ENCODE measurements around the gene CREB5.

The CREB5 gene

DNA sequence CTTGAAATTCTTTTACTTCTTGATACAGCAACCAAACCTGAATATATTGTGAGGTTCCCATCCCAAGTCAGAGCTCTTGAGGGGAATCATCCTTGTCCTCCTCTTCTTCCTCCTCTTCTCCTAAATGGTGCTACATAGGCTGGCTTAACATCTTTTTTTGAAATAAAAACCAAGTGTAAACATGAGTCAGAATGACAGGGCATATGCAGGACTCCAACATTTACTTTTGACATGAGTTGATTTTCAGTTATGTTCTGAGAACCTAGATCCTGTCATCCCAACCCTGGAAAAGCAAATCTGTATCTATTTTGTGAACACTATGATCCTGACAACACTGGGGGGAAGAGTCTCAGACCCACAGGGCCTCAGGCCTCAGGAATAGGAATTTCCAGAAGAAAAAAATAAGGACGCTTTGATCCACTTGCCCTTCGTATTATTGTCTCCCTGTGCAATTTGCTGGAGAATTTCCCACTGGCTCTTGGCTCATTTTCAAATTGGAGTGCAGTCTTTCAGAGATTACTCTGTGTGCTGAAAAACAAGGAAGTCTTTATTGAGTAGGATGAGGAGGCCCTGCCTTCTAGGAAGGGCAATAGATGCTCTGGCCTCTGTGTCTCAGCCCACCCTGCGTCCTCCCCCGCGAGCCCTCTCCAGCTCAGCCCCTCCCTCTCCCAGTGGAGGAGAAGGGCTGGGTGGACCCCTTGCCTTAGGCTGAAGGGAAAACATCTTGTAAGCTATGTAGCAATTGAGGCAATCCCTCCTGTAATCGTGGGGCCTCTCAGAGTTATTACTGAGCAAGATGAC lies 121.6 kb downstream of the CREB5 start:
- no peak overlapping the region for H3K9ac ChIP-seq
- no peaks in the 10 kb centered on the region for H3K27me3 ChIP-seq (ENCODE audit: control insufficient read depth, insufficient read depth, low read length)
- H3K4me1 ChIP-seq, result no peaks in the 10 kb centered on the region
- no peak for TF ChIP-seq CTCF (IDR thresholded peaks at IDR 0.05)
- H3K4me2 ChIP-seq (ENCODE audit: low read length), result no peak overlapping the region
- no peaks in the 10 kb centered on the region for H3K36me3 ChIP-seq (ENCODE audit: control insufficient read depth, insufficient read depth, low read length)
- no peaks in the 10 kb centered on the region for H3K9me3 ChIP-seq (ENCODE audit: control insufficient read depth, low read length)
- H3K27ac ChIP-seq, result no peak overlapping the region
- no peaks in the 10 kb centered on the region for H3K79me2 ChIP-seq
- H2AFZ ChIP-seq, result no peak overlapping the region
- no peak overlapping the region for H3K4me3 ChIP-seq (ENCODE audit: low read depth, low read length)

DNA sequence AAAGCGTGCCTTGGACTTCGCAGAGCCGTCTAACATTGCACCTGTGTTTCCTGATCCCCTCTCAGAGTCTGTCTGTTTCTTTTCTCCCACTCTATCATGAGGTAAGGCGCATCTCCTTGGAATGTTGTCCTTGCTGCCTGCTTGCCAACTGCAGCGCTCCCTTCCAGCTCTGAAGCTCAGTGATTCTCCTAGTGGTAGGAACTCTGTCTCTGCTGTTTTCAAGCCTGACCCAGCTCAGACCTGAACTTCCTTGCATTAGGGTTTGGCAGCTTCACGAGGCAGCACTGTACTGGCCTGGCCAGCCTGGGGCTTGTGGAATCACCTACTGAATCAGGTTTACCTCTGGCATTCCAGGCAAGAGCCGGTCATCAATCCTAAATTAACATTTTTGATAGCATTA lies 123.9 kb downstream of the CREB5 start:
- TF ChIP-seq CTCF (IDR thresholded peaks at IDR 0.05), result no peak
- H3K27me3 ChIP-seq (ENCODE audit: control insufficient read depth, insufficient read depth, low read length), result no peaks in the 10 kb centered on the region
- no peaks in the 10 kb centered on the region for H3K79me2 ChIP-seq
- no peaks in the 10 kb centered on the region for H3K36me3 ChIP-seq (ENCODE audit: control insufficient read depth, insufficient read depth, low read length)
- H3K9ac ChIP-seq, result no peak overlapping the region
- H3K4me2 ChIP-seq (ENCODE audit: low read length), result no peak overlapping the region
- H3K4me1 ChIP-seq, result no peaks in the 10 kb centered on the region
- no peak overlapping the region for H3K27ac ChIP-seq
- no peak overlapping the region for H2AFZ ChIP-seq
- no peaks in the 10 kb centered on the region for H3K9me3 ChIP-seq (ENCODE audit: control insufficient read depth, low read length)
- H3K4me3 ChIP-seq (ENCODE audit: low read depth, low read length), result no peak overlapping the region

- no peak for TF ChIP-seq CTCF (IDR thresholded peaks at IDR 0.05)
- H3K36me3 ChIP-seq (ENCODE audit: control insufficient read depth, insufficient read depth, low read length), result no peaks in the 10 kb centered on the region
- no peak overlapping the region for H3K9ac ChIP-seq
- H2AFZ ChIP-seq, result no peak overlapping the region
- H3K27me3 ChIP-seq (ENCODE audit: control insufficient read depth, insufficient read depth, low read length), result no peaks in the 10 kb centered on the region
- H3K4me3 ChIP-seq (ENCODE audit: low read depth, low read length), result no peak overlapping the region
- no peak overlapping the region for H3K27ac ChIP-seq
- no peaks in the 10 kb centered on the region for H3K79me2 ChIP-seq
- no peaks in the 10 kb centered on the region for H3K9me3 ChIP-seq (ENCODE audit: control insufficient read depth, low read length)
- H3K4me1 ChIP-seq, result no peaks in the 10 kb centered on the region
- H3K4me2 ChIP-seq (ENCODE audit: low read length), result no peak overlapping the region
Observed at GRCh38 chr7:28539289-28539981, 127.1 kb downstream of the CREB5 start.

GRCh38 chr7:28542410-28542809 lies 130.1 kb downstream of the CREB5 start:
- Histone ChIP-seq H3K79me2 (no peaks in the 10 kb centered on the region), H3K27ac (no peak overlapping the region), H3K36me3 (ENCODE audit: control insufficient read depth, insufficient read depth, low read length) (no peaks in the 10 kb centered on the region), H3K9ac (no peak overlapping the region), H2AFZ (no peak overlapping the region), H3K4me3 (ENCODE audit: low read depth, low read length) (no peak overlapping the region), H3K4me1 (no peaks in the 10 kb centered on the region), H3K9me3 (ENCODE audit: control insufficient read depth, low read length) (no peaks in the 10 kb centered on the region), H3K4me2 (ENCODE audit: low read length) (no peak overlapping the region), H3K27me3 (ENCODE audit: control insufficient read depth, insufficient read depth, low read length) (no peaks in the 10 kb centered on the region)
- TF ChIP-seq CTCF (IDR thresholded peaks at IDR 0.05), result no peak
